T1000 (cell line): ENCODE measurements around the gene STRIT1.
"Not testable (repeated sequence)": the region's sequence is repeated elsewhere in the genome, so short reads cannot be mapped to it uniquely, and the experiment has no call there.

Experiments used
- DNase-seq: peaks from one replicate; lab custom pipeline; 2025; ENCODE audit warnings: mixed read lengths; lab: John Stamatoyannopoulos, UW

The STRIT1 gene

GRCh38 chr3:155270485-155271342 is 22.8 kb downstream of the STRIT1 start:
- no peak for DNase-seq

DNA sequence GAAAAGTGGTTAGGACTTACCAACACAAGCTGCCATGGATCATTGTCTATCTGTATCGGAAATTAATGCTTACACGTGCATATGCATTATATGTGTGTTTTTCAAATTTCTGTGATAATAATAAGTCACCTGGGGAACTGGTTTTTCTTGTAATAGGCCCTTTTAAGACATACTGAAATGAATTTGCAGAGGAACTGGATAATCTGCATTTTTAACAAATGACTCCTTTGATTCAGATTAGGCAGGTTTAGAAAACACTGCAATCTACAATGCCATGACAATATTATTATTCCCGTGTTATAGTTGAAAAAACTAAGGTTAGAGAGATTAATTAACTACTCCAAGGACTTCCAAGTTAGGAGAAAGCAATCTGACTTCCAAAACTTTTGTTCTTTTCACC is 23.4 kb downstream of the STRIT1 start:
- no peak for DNase-seq

GRCh38 chr3:155262855-155263254 is 30.6 kb downstream of the STRIT1 start:
- DNase-seq, result not testable (repeated sequence)

DNA sequence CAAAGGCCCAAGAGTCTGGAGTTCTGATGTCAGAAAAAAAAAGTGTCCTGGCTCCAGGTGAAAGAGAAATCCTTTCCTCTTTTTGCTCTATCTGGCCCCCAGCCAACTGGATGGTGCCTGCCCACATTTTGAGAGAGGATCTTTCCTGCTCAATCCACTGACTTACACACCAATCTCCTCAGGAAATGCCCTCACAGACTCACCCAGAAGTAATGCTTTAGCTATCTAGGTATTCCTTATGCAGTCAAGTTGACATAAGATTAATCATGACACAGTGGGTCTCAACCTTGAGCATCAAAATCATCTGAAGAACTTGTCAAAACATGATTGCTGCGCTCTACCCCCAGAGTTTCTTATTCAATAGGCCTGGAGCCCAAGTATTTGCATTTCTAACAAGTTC is 31.2 kb downstream of the STRIT1 start:
- DNase-seq, result no peak

DNA sequence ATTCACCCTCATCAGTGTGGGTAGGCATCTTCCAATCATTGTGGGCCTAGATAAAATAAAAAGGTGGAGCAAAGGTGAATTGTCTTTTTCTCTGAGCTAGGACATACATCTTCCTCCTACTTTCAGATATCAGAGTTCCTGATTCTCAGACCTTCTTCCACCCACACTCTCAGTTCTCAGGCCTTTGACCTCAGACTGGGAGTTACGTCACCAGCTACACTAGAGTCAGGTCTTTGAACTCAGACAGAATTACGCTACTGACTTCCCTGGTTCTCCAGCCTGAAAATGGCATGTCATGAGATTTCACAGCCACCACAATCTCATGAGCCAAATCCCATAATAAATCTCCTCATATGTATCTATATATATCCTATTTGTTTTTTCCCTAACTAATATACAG is 39.0 kb downstream of the STRIT1 start:
- no peak for DNase-seq

- no peak for DNase-seq
Observed at GRCh38 chr3:155252535-155252934, 40.9 kb downstream of the STRIT1 start.

DNA sequence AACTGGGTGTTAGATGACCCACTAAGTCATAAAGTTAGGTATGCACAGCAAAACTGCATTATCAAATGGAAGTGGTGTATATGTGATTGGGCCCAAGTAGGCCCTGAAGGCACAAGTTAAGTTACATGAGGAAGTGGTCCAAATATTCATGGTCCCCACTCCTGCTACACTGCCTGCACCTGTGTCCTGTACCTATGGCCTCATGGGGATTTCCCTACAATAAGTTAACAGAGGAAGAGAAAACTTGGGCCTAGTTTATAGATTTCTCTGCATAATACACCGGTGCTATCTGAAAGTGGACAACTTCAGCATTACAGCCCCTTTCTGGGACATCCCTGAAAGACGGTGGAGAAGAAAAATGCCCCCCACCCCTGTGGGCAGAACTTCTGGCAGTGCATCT is 41.5 kb downstream of the STRIT1 start:
- no peak for DNase-seq

DNA sequence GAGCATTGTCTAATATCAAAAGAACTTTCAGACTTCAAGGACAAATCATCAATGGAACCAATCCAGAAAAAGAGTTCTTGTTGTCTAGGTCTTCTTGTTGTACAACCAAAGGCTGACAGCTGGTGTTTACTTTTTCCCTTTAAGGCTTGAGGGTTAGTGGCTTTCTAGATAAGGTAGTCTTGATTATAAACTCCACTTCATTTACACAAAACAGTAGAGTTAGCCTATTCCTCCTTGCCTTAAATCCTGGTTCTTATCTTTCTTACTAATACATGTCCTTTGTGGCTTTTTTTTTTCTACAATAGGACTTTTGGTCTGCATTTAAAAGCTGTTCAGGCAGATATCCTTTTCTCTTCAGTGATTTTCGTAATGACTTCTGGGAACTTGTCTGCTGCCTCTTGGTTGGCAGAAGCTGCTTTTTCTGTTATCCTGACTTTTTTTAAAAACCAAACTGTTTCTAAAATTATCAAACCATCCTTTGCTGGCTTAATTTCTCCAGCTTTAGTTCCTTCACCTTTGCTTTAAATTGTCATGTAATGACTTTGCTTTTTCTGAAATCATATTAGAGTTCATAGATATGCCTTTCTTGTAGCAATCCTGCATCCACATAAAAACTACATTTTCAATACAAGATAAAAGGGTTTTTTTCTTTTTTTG is 44.8 kb downstream of the STRIT1 start:
- no peak for DNase-seq

- DNase-seq, result no peak
Observed at GRCh38 chr3:155244699-155245098, 48.8 kb downstream of the STRIT1 start.

DNA sequence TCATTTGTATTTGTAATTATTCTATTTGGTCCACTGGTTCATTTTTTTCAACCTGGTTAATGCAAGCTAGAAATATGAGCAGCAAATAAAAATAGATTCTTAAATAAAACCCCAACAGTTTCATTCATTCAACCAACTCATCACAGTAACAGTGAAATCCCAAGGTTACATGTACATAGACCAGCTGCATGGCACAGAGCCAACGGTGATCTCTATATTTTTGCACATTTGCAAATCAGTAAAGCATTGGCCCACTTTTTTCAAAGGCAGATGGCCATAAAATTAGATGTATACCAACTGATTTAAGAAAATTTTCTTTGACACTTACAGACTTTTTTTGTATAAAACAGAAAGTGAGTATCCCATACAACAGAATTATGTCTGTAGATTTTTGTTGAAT is 49.3 kb downstream of the STRIT1 start:
- DNase-seq, result no peak

DNA sequence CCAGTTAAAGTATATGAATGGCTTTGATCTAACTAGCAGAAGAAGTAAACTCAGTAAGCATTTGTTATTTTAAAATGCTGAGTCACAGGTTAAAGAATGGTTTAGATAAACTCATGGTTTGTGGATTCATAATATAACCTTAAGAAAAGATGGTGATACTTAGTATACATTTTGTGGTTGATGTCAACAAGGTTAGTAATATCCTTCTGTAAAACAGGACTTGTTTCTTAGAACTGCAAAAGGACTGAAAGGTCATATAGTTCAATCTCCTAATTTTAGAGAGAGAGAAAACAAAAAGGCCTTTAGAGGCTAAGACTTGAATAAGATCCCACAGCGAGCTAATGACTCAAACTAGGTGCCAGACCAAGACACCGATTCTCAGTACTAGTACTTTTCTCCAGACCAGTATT is 50.0 kb downstream of the STRIT1 start:
- no peak for DNase-seq

DNA sequence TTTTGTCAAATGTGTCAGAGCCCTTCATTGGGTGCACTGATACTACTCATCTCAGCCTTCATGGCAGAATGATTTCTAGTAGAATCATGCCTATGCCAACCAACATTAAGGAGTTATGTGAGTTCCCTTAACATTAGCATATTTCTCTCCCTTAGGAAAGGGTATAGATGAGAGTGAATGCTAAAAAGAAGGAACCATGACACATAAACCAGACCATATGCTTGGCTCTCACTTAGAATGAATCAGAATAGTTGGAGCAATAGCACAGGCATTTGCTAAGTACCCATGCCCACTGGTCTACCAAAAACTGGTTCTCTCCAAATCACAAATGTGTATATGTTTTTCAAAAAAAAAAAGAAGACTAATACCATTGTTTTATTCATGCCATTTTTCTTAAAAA is 51.1 kb downstream of the STRIT1 start:
- no peak for DNase-seq

DNA sequence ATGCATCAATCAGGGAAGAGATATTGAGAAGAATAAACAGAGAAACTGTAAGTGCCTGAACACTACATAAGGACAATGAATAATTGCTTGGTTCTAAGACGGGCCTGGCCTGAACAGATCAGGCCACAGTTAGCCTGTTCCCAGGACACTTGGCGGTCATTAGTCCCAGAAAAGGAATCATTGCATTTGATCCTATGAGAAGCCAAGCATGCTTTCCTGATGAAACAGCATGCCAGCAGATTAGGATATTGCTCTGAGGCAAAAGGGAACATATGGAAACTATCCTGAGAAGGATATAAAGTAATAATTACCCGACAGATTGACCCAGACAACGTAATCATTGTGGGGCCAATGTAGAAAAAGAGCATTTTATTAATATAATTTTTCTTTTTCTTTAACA is 51.9 kb downstream of the STRIT1 start:
- DNase-seq, result no peak
